WI38 (cell line): Measurements from ENCODE around the gene KRTCAP2.

Experiments
- H3K4me3 ChIP-seq: 2 replicates; pipeline ENCODE4 v1.5.1; 2011; ENCODE audit warnings: low read depth, mild to moderate bottlenecking, control low read depth, low read length
- CTCF ChIP-seq: IDR thresholded peaks from 2 replicates; pipeline ENCODE4 v1.5.1; 2012; ENCODE audit warnings: low read depth, mild to moderate bottlenecking, control low read depth, low read length

The KRTCAP2 gene

GRCh38 chr1:155124503-155125463 is 48.3 kb downstream of the KRTCAP2 start:
- no peak for TF ChIP-seq CTCF
- no peak overlapping the region for H3K4me3 ChIP-seq

DNA sequence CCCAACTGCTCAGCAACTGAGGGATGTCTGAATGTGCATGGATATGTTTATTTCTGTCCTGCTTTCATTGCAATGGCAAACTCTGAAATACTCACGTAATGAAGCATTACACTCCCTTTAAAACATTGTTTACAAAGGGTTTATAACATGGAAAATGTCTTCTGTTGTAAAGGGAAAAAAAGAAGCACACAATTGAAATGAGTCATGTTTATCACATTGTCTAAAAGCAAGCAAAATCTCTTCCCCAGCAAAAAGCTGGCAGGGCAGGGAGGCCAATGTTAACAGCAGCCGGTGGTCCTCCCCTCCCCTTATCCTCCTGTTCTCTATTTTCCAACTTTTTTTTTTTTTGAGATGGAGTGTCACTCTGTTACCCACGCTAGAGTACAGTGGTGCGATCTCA is 49.3 kb downstream of the KRTCAP2 start:
- H3K4me3 ChIP-seq = no peak overlapping the region
- no peak for TF ChIP-seq CTCF

GRCh38 chr1:155122308-155122707 is 50.8 kb downstream of the KRTCAP2 start:
- TF ChIP-seq CTCF = no peak
- no peak overlapping the region for H3K4me3 ChIP-seq

GRCh38 chr1:155121249-155121648 is 51.9 kb downstream of the KRTCAP2 start:
- no peak overlapping the region for H3K4me3 ChIP-seq
- no peak for TF ChIP-seq CTCF

- no peak for TF ChIP-seq CTCF
- no peak overlapping the region for H3K4me3 ChIP-seq
Measured at GRCh38 chr1:155120253-155120652, 52.9 kb downstream of the KRTCAP2 start.
